ENCODE data around the gene CHD3. TPM values are rescaled to one million over a fixed set of nuclear protein-coding genes. Genes with fewer than 3 reads are reported as not detected.

CHD3 gene
- total and polyA plus RNA-seq, 10 of the 15 experiments (the other 5 are each of a cell fraction or from before 2014, with no cell fraction given): 1.4 to 86.8 (median 39.1) TPM

DNA sequence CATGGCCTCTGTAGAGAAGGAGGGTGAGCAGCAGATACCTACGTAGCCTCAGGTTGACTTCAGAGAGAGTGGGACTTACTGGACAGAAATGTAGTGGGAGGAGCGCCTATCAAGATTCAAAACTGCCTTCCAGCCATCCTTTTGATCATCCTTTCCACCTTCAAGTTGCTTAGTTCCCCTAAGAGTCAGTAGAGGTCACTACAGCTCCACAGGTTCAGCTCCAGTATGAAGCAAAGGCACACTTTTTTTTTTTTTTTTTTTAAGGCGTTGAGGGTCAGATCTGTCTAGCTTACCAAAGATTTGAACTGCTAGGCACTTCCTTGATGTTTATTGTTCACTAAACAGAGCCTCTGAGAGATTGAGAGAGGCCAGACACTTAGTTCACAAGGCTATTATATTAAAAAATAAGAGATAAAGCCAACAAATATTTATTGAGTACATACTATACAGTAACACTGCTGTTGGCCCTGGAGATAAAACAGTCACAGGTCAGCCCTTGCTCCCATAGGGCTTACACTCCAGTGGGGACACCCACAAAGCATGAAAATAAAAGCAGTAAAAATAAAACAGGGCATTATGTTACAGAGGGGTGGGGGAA is 24.4 kb downstream of the CHD3 start:
- ChIA-PET RAD21 (ENCODE audit: unreplicated experiment) (interaction anchor here (0.6 to 6.4 kb wide), 14 partner anchors 19 to 206 kb away, joined by 3 to 75 read pairs (median 4); partner anchors contain the start of genes CNTROB and TRAPPC1), POLR2A (interaction anchor here (0.6 to 1.2 kb wide), 6 partner anchors 19 to 543 kb away, joined by 3 to 4 read pairs (median 3); partner anchors contain the start of genes CNTROB and TRAPPC1), CTCF (interaction anchor here (0.6 to 8.2 kb wide), 23 partner anchors 9 to 170 kb away, joined by 3 to 79 read pairs (median 4); partner anchors contain the start of genes CNTROB, CYB5D1, NAA38 and TRAPPC1), SMC1A (ENCODE audit: uncharacterized antibody, unreplicated experiment) (interaction anchor here (0.6 to 3.1 kb wide), 22 partner anchors 20 to 246 kb away, joined by 3 to 39 read pairs (median 4); partner anchors contain the start of gene NAA38)
- DNase-seq (ENCODE audit: low read depth, low spot score) (peak; percentile 43), ATAC-seq (peak; percentile 65), FAIRE-seq (peak; percentile 86)
- no peak overlapping the region for H3K27ac ChIP-seq (ENCODE audit: control insufficient read depth, insufficient read depth)
- H4K20me1 ChIP-seq (ENCODE audit: control insufficient read depth, insufficient read depth): no peaks in the 10 kb centered on the region
- H3K4me1 ChIP-seq (ENCODE audit: control insufficient read depth, insufficient read depth, low read length): peaks cover 10% of the 10 kb centered on the region
- intact Hi-C loops (cut with micrococcal nuclease; ENCODE audit: unreplicated experiment) (loop anchor here (1.0 to 2.0 kb wide), 3 partner anchors 77 to 144 kb away; no protein-coding TSS in a partner anchor), in situ Hi-C loops (cut with MboI) (loop anchor here (5.0 kb wide), 2 partner anchors 74 to 129 kb away; no protein-coding TSS in a partner anchor)
- no peak overlapping the region for H2AFZ ChIP-seq (ENCODE audit: control insufficient read depth, low read depth, low read length)
- H3K9ac ChIP-seq (ENCODE audit: control insufficient read depth, insufficient read depth, low read length): no peak overlapping the region
- BruUV-seq (replicated peaks): no TSS peak
- H3K4me2 ChIP-seq (ENCODE audit: control insufficient read depth, insufficient read depth): no peak overlapping the region
- H3K9me3 ChIP-seq (replicated peaks; ENCODE audit: control insufficient read depth, insufficient read depth, low read length): no peaks in the 10 kb centered on the region
- peaks cover 16% of the 10 kb centered on the region in 2 experiments for H3K36me3 ChIP-seq (ENCODE audit: control insufficient read depth in 2 of 2, insufficient read depth in 2 of 2, low read length in 1 of 2)
- H3K4me3 ChIP-seq: no peak overlapping the region
- TF ChIP-seq SPI1 (IDR thresholded peaks at IDR 0.05; ENCODE audit: borderline replicate concordance, insufficient read depth, low read depth, low read length): no peak
- TF ChIP-seq ETV6 (conservative IDR thresholded peaks at IDR 0.05 in 1 of 2, IDR thresholded peaks at IDR 0.05 in 1 of 2; ENCODE audit: borderline replicate concordance in 1 of 2, low read depth in 1 of 2): no peak
- peak; percentile 99 for TF ChIP-seq ZNF384 (IDR thresholded peaks at IDR 0.05; ENCODE audit: borderline replicate concordance, low read depth, low read length)
- 0 out of 2 replicates have a peak, but pooled peaks have one; percentile 16 for TF ChIP-seq HDGF (IDR thresholded peaks at IDR 0.05)
- TF ChIP-seq YY1 (IDR thresholded peaks at IDR 0.05; ENCODE audit: low read depth, low read length): peak; percentile 56; the same call in 1 of the 2 replicates
- no peak for TF ChIP-seq EGR1 (IDR thresholded peaks at IDR 0.05; ENCODE audit: borderline replicate concordance in 1 of 2, low read depth in 2 of 2, low read length in 2 of 2)
- no peak for TF ChIP-seq NRF1 (conservative IDR thresholded peaks at IDR 0.05; ENCODE audit: low read depth, low read length)
- no peak for TF ChIP-seq EED (IDR thresholded peaks at IDR 0.05; ENCODE audit: low read depth)
- TF ChIP-seq FOXM1 (IDR thresholded peaks at IDR 0.05; ENCODE audit: low read depth, low read length): peak; percentile 65; the same call in 1 of the 2 replicates
- TF ChIP-seq POLR2AphosphoS2 (IDR thresholded peaks at IDR 0.05; ENCODE audit: low read depth, low read length): no peak
- 0 out of 4 replicates have a peak, but pooled peaks of 1 of the 2 experiments have one; percentile 17 for TF ChIP-seq BHLHE40 (IDR thresholded peaks at IDR 0.05; ENCODE audit: borderline replicate concordance in 1 of 2, low read depth in 2 of 2, low read length in 1 of 2)
- TF ChIP-seq, protein P1, sequence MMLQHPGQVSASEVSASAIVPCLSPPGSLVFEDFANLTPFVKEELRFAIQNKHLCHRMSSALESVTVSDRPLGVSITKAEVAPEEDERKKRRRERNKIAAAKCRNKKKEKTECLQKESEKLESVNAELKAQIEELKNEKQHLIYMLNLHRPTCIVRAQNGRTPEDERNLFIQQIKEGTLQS (IDR thresholded peaks at IDR 0.05; ENCODE audit: borderline replicate concordance, extremely low read depth, low read depth, low read length): 0 out of 2 replicates have a peak, but pooled peaks have one; percentile 19
- TF ChIP-seq, protein P2, sequence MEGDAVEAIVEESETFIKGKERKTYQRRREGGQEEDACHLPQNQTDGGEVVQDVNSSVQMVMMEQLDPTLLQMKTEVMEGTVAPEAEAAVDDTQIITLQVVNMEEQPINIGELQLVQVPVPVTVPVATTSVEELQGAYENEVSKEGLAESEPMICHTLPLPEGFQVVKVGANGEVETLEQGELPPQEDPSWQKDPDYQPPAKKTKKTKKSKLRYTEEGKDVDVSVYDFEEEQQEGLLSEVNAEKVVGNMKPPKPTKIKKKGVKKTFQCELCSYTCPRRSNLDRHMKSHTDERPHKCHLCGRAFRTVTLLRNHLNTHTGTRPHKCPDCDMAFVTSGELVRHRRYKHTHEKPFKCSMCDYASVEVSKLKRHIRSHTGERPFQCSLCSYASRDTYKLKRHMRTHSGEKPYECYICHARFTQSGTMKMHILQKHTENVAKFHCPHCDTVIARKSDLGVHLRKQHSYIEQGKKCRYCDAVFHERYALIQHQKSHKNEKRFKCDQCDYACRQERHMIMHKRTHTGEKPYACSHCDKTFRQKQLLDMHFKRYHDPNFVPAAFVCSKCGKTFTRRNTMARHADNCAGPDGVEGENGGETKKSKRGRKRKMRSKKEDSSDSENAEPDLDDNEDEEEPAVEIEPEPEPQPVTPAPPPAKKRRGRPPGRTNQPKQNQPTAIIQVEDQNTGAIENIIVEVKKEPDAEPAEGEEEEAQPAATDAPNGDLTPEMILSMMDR (IDR thresholded peaks at IDR 0.05 in 2 of 3, conservative IDR thresholded peaks at IDR 0.05 in 1 of 3; ENCODE audit: control insufficient read depth in 2 of 3, extremely low read depth in 1 of 3, insufficient read depth in 1 of 3, low read depth in 3 of 3, low read length in 3 of 3): peak; percentile 82 to 87 (median 87)
- TF ChIP-seq SMC3 (IDR thresholded peaks at IDR 0.05; ENCODE audit: borderline replicate concordance, low read length): peak; percentile 93
- TF ChIP-seq, protein P3, sequence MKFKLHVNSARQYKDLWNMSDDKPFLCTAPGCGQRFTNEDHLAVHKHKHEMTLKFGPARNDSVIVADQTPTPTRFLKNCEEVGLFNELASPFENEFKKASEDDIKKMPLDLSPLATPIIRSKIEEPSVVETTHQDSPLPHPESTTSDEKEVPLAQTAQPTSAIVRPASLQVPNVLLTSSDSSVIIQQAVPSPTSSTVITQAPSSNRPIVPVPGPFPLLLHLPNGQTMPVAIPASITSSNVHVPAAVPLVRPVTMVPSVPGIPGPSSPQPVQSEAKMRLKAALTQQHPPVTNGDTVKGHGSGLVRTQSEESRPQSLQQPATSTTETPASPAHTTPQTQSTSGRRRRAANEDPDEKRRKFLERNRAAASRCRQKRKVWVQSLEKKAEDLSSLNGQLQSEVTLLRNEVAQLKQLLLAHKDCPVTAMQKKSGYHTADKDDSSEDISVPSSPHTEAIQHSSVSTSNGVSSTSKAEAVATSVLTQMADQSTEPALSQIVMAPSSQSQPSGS (IDR thresholded peaks at IDR 0.05; ENCODE audit: low read length): 0 out of 2 replicates have a peak, but pooled peaks have one; percentile 37
- peak; percentile 98 for TF ChIP-seq RAD21 (IDR thresholded peaks at IDR 0.05; ENCODE audit: insufficient read depth, low read depth, low read length)
- H3K27me3 ChIP-seq (replicated peaks in 1 of 2; ENCODE audit: control insufficient read depth in 2 of 2, insufficient read depth in 2 of 2, low read length in 1 of 2): no peaks in the 10 kb centered on the region
- 0% methylated on average over 2 of the region's 3 CpGs for WGBS (ENCODE audit: insufficient coverage, insufficient replicate concordance, low lambda C conversion rate, missing lambda C conversion rate)
- no peaks in the 10 kb centered on the region for H3K79me2 ChIP-seq (ENCODE audit: control insufficient read depth, insufficient read depth, low read length)

Measured in GM12878 (cell line).